ENCODE results near the gene SHE. TPM values are rescaled to one million over a fixed set of nuclear protein-coding genes. Genes with fewer than 3 reads are reported as not detected.

Gene SHE
- total RNA-seq, result 10 to 100 TPM in 2 of 3 donors, 1 to 10 TPM in 1; 6.3 to 21.3 (median 21.3) TPM

DNA sequence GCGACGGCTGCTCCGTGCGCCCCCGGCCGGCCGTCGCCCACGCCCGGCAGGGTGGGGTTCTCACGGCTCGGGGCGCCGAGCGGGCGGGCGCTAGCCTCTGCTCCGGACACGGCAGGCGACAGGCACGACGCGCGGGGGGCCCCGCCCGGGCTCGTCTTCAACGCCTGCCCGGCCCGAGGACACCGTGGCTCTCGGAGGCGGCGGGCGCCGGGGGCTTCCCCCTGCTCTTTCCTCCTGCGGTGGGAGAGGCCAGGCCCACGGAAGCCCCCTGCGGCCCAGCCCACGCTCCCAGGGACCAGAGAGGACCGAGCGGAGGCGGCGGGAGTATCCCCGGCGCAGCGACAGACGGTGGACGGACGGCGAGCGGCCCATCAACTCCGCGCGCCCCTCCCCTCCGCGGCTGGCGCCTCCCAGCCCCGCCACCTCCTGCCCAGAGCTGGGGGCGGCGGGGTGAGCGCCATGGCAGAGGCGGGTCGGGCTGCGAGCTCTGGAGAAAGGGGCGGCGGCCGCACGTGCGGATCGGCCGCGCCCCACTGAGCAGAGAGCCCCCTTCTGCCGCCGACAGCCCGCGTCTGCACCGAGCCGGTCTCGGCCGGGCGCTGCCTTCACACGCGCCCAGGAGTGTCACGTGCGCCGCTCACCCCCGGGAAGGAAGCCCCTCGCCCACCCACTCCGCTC is at the start of gene SHE, which contains the start of gene TDRD10:
Gene SHE, minus strand, starts transcription at position 347 of the 678 bp plus-strand sequence. CDS start 386 bp downstream, outside the sequence.
Gene TDRD10, plus strand, starts transcription at position 154 of the 678 bp plus-strand sequence. CDS start 4,685 bp downstream, outside the sequence.
- Histone ChIP-seq H3K36me3 (no peaks in the 10 kb centered on the region), H3K27me3 (peaks cover 0 to 12% of the 10 kb centered on the region in 2 donors), H3K4me1 (no peaks in the 10 kb centered on the region), H3K4me3 (peak within 1 kb of the TSS; percentile 59 to 70 (median 59)), H3K27ac (peak within 1 kb of the TSS; percentile 13 to 70), H3K9me3 (no peaks in the 10 kb centered on the region)
- DNase-seq (ENCODE audit: low spot score in 2 of 2), result no peak
- intact Hi-C loops (cut with DNase I; ENCODE audit: low total_unique reads), result no loop called here
- TF ChIP-seq POLR2AphosphoS5 (IDR thresholded peaks at IDR 0.05) (no peak), POLR2A (IDR thresholded peaks at IDR 0.05) (no peak)
- TF ChIP-seq, protein P1, sequence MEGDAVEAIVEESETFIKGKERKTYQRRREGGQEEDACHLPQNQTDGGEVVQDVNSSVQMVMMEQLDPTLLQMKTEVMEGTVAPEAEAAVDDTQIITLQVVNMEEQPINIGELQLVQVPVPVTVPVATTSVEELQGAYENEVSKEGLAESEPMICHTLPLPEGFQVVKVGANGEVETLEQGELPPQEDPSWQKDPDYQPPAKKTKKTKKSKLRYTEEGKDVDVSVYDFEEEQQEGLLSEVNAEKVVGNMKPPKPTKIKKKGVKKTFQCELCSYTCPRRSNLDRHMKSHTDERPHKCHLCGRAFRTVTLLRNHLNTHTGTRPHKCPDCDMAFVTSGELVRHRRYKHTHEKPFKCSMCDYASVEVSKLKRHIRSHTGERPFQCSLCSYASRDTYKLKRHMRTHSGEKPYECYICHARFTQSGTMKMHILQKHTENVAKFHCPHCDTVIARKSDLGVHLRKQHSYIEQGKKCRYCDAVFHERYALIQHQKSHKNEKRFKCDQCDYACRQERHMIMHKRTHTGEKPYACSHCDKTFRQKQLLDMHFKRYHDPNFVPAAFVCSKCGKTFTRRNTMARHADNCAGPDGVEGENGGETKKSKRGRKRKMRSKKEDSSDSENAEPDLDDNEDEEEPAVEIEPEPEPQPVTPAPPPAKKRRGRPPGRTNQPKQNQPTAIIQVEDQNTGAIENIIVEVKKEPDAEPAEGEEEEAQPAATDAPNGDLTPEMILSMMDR (IDR thresholded peaks at IDR 0.05), result no peak

DNA sequence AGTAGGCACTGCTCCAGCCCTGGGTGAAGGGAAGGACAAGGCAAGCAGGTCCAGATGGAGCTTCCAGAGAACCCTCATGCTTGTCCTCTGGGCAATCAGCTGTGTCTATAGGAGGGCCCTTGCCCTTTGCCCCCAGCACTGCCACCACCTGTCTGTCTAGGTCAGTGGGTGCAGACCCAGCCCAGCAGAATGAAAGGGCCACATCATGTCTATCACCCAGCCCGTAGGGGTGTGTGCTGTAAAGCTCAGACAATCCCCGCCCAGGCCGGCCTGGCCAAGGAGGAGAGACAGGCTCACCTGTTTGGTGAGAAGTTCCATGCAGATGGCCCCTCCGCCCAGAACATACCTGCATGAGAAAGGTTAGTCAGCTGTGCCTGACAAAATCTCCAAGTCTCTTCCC is 49.3 kb upstream of the SHE start:
- intact Hi-C loops (cut with DNase I; ENCODE audit: low total_unique reads), result loop anchor here (10.0 kb wide), 2 partner anchors 383 to 1577 kb away; partner anchors contain the start of genes PMVK and SPRR4
- no peak overlapping the region for H3K27ac ChIP-seq
- peaks cover 32% of the 10 kb centered on the region for H3K36me3 ChIP-seq
- no peak overlapping the region for H3K4me3 ChIP-seq
- H3K27me3 ChIP-seq, result no peaks in the 10 kb centered on the region
- no peaks in the 10 kb centered on the region for H3K9me3 ChIP-seq
- peaks cover 5 to 16% of the 10 kb centered on the region in 2 donors for H3K4me1 ChIP-seq
- no peak for DNase-seq (ENCODE audit: low spot score in 2 of 2)
- TF ChIP-seq POLR2AphosphoS5 (IDR thresholded peaks at IDR 0.05) (no peak), POLR2A (IDR thresholded peaks at IDR 0.05) (no peak)
- TF ChIP-seq, protein P1 (IDR thresholded peaks at IDR 0.05), result no peak

DNA sequence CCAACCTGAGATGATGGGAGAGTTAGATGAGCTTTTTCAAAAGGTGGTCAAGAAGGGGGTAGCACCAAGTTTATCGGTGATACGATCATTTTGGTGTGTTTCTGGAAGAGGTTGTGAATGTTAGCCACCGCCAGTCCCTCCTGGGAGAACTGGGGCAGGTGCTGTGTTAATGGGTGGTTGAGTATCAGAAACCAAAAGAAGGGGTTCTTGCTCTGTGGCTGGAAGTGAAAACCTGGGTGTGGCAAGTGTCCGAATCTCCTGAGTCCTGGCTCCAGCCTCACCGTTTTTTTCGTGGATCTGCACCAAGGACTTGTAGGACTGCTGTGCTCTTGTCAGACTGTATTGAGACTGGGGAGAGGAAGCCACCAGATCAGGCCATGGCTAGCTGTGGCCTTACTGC is 48.4 kb upstream of the SHE start:
- no peak overlapping the region for H3K27ac ChIP-seq
- peaks cover 32% of the 10 kb centered on the region for H3K36me3 ChIP-seq
- intact Hi-C loops (cut with DNase I; ENCODE audit: low total_unique reads), result loop anchor here (10.0 kb wide), 2 partner anchors 384 to 1576 kb away; partner anchors contain the start of genes PMVK and SPRR4
- no peaks in the 10 kb centered on the region for H3K9me3 ChIP-seq
- H3K4me1 ChIP-seq, result peaks cover 0 to 7% of the 10 kb centered on the region in 2 donors
- TF ChIP-seq POLR2AphosphoS5 (IDR thresholded peaks at IDR 0.05), result no peak
- no peak for TF ChIP-seq POLR2A (IDR thresholded peaks at IDR 0.05)
- TF ChIP-seq, protein P1 (IDR thresholded peaks at IDR 0.05), result no peak
- H3K27me3 ChIP-seq, result no peaks in the 10 kb centered on the region
- DNase-seq (ENCODE audit: low spot score in 2 of 2), result no peak
- no peak overlapping the region for H3K4me3 ChIP-seq

DNA sequence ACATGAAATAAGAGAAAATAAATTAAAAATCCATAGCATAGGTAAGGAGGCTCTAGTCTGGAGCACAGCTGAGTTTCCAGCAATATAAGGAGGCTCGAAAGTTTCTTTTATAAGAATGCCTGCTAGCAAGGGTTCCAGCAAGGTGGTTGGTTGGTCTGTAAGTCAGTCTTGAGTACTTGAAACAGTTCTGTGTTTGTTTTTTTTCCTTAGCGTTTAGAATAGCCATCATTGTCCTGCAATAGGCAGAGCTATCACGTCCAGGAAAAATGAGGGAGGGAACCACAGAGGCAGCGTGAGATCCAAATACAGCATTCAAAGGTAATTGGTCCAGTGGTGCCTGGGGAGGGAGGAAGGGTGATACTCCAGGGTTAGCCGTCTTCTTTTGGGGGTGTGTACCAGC is 47.9 kb upstream of the SHE start:
- Histone ChIP-seq H3K4me3 (no peak overlapping the region), H3K9me3 (no peaks in the 10 kb centered on the region), H3K36me3 (peaks cover 32% of the 10 kb centered on the region), H3K27ac (no peak overlapping the region), H3K4me1 (peaks cover 0 to 6% of the 10 kb centered on the region in 2 donors), H3K27me3 (no peaks in the 10 kb centered on the region)
- DNase-seq (ENCODE audit: low spot score in 2 of 2), result no peak
- TF ChIP-seq, protein P1 (IDR thresholded peaks at IDR 0.05), result no peak
- no peak for TF ChIP-seq POLR2A (IDR thresholded peaks at IDR 0.05)
- no peak for TF ChIP-seq POLR2AphosphoS5 (IDR thresholded peaks at IDR 0.05)
- intact Hi-C loops (cut with DNase I; ENCODE audit: low total_unique reads), result loop anchor here (10.0 kb wide), 2 partner anchors 385 to 1575 kb away; partner anchors contain the start of genes PMVK and SPRR4

DNA sequence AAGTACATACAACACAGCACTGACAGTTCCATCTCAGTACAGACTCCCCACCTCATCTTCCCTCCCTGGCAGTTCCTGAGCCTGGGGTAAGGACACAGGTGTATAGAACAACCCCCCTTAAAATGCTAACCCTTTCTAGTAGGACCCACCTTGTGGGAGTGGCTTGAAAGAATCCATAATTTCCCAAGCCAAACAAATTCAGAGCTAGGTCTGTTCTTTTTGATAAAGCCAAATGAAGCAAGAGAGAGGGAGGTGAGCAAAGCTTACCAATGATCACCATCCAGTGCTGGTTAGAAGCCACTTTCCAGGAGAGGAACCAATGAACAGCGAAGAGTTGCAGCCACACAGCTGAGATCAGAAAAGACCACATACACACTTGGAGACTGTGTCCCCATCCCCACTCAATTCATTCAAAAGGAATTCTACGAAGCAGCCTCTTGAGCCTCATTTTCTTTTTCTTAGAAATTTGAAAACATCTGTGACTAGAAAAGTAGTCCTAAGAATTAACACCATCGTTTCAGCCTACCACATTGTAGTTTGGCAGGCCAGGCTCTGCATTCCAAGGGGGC is 47.1 kb upstream of the SHE start:
- Histone ChIP-seq H3K4me3 (no peak overlapping the region), H3K27me3 (no peaks in the 10 kb centered on the region), H3K27ac (no peak overlapping the region), H3K36me3 (peaks cover 30% of the 10 kb centered on the region), H3K4me1 (peaks cover 0 to 6% of the 10 kb centered on the region in 2 donors), H3K9me3 (no peaks in the 10 kb centered on the region)
- DNase-seq (ENCODE audit: low spot score in 2 of 2), result no peak
- intact Hi-C loops (cut with DNase I; ENCODE audit: low total_unique reads), result loop anchor here (5.0 kb wide), 1 partner anchor 822 kb away; the partner anchor contains the start of gene INTS3
- no peak for TF ChIP-seq POLR2AphosphoS5 (IDR thresholded peaks at IDR 0.05)
